NCI-H2081 treated with DMSO at 0.1 percent for 48 hours (cell line): ENCODE data around the gene ACP3.
"Not testable (repeated sequence)": the region's sequence is repeated elsewhere in the genome, so short reads cannot be mapped to it uniquely, and the experiment has no call there.

Source experiments
- DNase-seq: peaks from one replicate; lab custom pipeline; 2025; lab: John Stamatoyannopoulos, UW

The ACP3 gene

DNA sequence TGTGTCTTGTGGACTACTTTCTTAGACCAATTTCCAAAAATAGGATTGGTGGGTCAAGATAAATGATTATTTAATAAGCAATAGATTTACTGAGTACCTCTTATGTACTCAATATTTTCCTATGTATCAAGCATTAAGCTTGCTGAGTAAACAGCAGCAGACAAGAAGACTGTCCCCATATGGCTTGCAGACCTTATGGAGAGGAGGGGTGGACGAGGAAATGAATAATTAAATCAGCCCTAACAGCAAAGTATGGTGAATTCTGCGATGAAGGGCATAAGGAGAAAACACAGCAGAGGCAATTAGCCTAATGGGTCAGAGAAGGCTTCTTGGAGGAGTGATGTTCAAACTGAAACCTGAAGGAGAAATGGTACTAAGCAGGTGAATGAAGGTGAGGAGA is 45.1 kb downstream of the ACP3 start:
- no peak for DNase-seq

DNA sequence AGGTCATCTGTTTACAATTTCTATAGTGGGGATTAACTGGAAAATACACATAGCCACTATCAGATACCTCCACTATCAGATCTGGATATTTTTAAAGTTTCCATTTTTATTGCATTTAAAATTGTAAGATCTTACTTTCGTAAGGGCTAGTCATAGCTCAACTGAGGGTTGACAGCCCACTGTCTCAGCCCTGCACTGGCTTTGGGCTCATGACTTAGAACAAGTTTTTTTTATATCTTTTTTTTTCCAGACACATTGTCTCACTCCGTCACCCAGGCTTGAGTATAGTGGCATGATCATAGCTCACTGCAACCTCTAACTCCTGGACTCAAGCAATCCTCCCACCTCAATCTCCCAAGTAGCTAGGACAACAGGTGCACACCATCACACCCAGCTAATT is 51.3 kb downstream of the ACP3 start:
- no peak for DNase-seq

GRCh38 chr3:132368962-132369361 is 51.8 kb downstream of the ACP3 start:
- no peak for DNase-seq

- not testable (repeated sequence) for DNase-seq
These were observed 59.7 kb downstream of the ACP3 start for GRCh38 chr3:132376945-132377354.

DNA sequence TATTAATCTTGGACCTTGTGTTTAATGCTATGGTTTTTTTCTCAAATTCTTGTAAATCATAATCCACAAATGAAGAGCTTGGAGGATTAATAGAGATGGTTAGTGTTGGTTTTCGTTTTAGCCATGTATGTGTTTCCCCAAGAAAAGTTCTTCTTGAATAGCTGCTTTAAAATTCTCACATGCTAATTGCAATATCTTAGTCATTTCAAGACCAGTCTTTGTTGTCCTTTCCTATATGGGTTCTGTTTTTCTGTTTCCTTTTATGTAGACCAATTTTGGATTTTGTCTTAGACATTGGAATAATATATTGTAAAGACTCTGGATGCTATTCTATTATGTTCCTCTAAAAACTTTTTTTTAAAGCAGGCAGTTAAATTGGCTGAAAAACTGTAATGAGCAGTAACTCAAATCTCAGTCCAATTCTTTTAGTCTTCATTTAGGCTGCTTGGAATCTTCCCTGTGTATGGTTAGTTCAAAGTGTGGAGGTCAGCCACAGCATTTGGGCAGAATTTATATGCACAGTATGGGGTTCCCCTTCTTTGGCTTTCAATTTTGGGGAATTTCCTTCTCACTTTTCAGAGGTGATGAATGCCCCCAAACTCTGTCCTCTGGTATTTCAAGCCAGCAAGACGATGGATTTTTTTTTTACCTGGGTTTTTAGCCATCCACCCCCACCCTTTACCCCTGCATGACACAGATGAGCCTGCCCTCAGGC is 61.0 kb downstream of the ACP3 start:
- no peak for DNase-seq

DNA sequence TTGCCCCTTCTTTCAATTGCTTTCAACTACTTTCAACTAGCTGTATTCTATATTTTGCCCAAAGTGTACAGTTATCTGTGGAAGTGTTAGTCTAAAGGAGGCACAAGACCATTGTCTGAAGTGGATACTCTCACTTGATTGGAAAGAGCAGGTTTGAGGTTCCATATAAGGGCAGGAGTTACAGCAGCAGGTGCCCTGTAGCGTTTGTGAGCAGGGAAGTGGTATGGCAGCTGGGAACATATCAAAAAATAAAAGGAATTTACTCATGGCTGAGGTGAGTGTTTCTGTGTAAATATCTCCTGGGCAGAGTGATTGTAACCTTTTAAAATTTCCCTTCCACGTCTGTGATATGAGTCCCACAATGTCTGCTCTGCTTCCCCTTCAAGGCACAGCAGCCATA is 61.6 kb downstream of the ACP3 start:
- peak; percentile 37 for DNase-seq

DNA sequence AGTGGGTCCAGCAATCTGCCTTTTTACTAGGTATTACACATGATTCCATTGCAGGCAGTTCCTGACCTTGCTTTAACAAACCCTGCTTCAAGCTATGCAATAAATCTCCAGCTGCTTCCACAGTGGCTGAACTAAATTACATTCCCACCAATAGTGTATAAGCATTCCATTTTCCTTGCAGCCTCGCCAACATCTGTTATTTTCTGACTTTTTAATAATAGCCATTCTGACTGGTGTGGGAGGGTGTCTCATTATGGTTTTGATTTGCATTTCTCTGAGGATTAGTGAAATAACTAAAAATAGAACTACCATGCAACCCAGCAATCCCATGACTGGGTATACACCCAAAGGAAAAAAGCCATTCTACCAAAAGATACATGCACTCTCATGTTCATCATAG is 63.7 kb downstream of the ACP3 start:
- no peak for DNase-seq

GRCh38 chr3:132381348-132381944 is 64.2 kb downstream of the ACP3 start:
- DNase-seq, result no peak

DNA sequence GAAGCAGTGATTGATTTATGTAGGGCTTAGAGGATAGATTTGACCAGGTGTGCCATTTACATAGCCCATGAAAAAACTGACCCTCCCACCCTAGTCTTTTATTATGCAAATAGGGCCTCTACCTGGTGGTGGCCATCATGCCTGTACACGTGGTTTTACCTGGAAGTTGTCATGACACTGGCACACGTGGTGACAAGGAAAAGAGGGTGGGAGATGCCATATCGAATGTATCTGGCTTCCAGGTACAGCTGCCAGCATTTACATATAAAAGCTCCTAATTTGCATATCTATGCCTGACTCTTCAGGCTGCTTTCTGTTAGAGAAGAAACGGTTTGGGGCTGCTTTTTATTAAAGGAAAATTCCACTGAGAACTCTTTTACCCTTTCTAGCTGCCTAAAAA is 65.1 kb downstream of the ACP3 start:
- DNase-seq, result no peak

DNA sequence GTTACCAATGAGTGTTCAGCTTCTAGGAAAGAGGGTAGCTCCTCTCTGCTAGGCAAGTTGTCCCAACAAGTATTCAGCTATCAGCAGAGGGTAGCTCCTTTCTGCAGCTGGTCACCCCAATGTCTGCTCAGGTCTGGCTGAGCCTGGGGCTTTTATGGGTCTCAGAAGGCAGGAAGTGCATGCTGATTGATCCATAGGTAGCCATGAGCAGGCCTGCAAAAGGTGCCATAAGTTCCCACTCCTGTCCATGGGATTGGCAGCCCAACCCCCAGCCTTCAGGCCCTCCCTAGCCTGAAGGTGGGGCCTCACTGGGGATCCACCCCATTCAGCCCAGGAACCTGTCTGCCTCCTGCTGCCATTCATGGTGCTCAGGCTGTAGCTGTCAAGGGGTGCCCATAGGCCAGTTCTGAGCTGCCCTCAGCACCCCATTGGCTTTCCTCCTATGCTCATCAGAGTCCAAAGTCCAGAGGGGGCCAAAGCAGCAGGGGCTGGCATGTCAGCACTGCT is 65.5 kb downstream of the ACP3 start:
- DNase-seq, result no peak

- DNase-seq, result no peak
These were observed 69.1 kb downstream of the ACP3 start for GRCh38 chr3:132386259-132386658.

DNA sequence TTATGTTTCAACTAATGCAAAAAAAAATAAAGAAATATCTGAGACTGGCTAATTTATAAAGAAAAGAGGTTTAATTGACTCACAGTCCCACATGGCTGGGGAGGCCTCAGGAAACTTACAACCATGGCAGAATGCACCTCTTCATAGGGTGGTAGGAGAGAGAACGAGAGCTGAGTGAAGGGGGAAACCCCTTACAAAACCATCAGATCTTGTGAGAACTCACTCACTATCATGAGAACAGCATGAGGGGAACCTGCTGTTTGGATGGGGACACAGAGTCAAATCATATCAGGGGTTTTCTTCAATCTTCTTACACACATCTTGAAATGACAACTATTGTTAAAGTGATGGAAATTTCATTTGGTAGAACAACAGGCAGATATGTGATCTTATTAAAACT is 75.5 kb downstream of the ACP3 start:
- DNase-seq, result not testable (repeated sequence)

GRCh38 chr3:132394320-132394719 is 77.1 kb downstream of the ACP3 start:
- no peak for DNase-seq

DNA sequence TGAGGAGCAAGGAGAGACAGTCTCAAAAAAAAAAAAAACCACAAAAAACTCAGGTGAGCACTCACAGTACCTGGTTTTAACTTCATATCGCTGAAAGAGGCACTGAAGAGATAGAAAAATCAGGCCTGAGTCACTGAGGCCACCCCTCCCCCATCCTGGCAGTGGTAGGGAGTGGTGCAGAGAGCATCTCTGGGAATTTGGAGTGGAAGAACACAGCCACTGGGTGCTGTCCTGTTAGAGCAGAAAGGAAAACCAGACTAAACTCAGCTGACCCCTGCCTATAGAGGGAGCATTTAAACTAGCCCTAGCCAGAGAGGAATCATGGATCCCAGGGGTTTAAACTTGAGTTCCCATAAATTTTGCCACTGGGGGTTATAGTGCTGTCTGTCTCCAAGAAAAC is 77.9 kb downstream of the ACP3 start:
- DNase-seq, result no peak

DNA sequence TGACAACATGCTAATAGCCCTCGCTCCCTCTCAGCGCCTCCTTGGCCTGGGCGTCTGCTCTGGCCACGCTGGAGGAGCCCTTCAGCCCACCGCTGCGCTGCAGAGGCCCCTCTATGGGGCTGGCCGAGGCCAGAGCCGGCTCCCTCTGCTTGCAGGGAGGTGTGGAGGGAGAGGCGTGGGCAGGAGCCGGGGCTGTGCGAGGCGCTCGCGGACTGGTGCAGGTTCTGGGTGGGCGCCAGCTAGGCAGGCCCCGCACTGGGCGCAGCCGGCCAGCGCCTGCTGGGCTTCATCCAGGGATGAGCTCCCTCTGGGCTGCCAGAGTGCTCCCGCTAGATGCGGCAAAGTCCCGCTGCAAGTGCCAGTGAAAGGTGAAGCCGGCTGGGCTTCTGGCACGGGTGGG is 79.0 kb downstream of the ACP3 start:
- no peak for DNase-seq

DNA sequence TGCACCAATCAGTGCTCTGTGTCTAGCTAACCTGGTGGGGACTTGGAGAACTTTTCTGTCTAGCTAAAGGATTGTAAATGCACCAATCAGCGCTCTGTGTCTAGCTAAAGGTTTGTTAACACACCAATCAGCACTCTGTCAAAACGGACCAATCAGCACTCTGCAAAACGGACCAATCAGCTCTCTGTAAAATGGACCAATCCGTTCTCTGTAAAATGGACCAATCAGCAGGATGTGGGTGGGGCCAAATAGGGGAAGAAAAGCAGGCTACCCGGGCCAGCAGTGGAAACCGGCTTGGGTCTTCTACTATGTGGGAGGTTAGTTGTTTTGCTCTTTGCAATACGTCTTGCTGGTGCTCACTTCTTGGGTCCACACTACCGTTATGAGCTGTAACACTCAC is 79.6 kb downstream of the ACP3 start:
- not testable (repeated sequence) for DNase-seq

DNA sequence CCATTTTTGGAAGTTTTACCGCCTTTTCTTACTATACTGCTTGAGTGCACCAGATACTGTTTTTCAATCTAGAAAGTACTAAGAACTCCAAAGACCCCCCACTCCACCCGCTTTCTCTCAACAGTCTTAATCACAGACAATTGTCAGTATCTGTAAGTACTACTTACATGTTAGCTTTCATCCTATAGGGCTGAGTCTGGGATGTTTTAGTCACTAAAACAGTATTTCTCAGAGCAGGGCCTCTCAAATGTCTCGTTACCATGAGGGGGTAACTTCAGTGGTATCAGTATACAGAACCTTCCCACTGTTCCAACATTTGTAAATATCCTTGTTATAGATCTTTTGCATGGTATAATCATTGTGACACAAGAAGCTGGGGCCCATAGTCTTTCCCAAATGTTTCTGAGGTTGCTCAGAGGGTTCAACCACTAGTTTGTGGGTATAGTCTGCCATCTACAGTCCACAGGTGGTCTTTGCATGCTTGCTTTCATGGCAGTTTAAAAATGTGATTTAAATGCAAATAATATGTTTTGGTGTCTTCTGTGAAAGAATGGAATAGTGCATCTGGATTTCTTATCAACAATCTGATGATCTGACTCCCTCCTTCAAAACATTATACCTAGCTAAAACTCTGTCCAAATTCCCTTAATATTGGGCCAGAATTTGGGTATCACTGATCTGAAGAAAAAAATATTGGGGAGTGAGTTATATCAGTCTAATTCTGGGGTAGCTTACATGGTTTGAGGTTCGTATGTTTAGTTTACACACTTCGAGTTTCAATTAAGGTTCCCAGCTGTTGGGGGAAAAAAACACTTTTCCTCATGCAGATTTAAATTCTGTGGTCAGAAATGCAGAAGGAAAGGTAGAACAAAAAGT is 82.1 kb downstream of the ACP3 start:
- DNase-seq, result peak; percentile 38

GRCh38 chr3:132401255-132401654 is 84.0 kb downstream of the ACP3 start:
- DNase-seq, result no peak

- no peak for DNase-seq
These were observed 87.1 kb downstream of the ACP3 start for GRCh38 chr3:132404276-132404675.

GRCh38 chr3:132405188-132405587 is 88.0 kb downstream of the ACP3 start:
- peak; percentile 46 for DNase-seq

DNA sequence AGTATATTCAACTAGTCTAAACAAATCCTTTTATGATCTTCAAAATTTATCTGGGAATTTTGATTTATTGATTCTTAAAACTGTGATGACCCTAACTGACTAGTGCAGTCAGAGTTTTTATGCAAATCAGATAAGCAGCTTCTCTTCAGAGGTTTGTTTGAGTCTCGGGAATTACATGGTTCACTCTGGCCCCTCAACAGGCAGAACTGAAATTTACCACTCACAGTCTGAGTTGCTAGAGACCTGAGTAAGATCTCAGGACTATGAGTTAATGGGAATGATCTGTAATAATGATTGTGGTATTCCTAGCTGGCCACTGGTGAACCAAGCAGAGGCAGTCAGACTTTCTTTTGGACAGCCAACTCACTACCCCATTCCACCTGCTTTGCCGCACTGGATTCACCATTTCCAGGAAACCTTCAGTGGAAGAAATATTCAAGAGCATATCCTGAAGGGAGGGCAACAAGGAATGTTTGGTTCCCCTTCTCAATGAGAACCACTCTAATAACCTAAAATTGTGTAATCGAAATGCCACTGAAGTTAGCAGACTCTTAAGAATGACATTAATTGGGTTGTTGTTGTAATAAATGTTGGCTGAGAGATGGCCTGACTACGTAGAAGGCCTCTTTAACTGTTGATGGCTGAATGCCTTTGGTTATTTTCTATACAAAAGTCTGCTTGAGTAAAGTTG is 88.5 kb downstream of the ACP3 start:
- no peak for DNase-seq

- DNase-seq, result no peak
These were observed 89.4 kb downstream of the ACP3 start for GRCh38 chr3:132406587-132406986.
